ENCODE results near the gene SLC17A7. TPM values are rescaled to one million over a fixed set of nuclear protein-coding genes. Genes with fewer than 3 reads are reported as not detected.

SLC17A7 gene
- total and polyA plus RNA-seq, 2 of the 13 experiments (the other 11 are each of a cell fraction or from before 2014, with no cell fraction given): 0.32 TPM; not detected in 1

- peak; percentile 65 for TF ChIP-seq GATA4 (IDR thresholded peaks at IDR 0.05; ENCODE audit: borderline replicate concordance, low read depth)
- TF ChIP-seq ZNF335 (CRISPR knock-in tag; IDR thresholded peaks at IDR 0.05): peak; percentile 63; the same call in 1 of the 2 replicates
- TF ChIP-seq MXI1 (IDR thresholded peaks at IDR 0.05; ENCODE audit: borderline replicate concordance, low read depth, low read length): peak; percentile 58; the same call in 1 of the 3 replicates
- TF ChIP-seq ATF4 (CRISPR knock-in tag; IDR thresholded peaks at IDR 0.05): peak in 1 of 2 experiments; percentile 92; a peak in 2 of 4 replicates
- TF ChIP-seq DMAP1 (CRISPR knock-in tag; IDR thresholded peaks at IDR 0.05): peak; percentile 97
- TF ChIP-seq ZFP90 (CRISPR knock-in tag; IDR thresholded peaks at IDR 0.05; ENCODE audit: borderline replicate concordance): peak; percentile 71; the same call in 1 of the 2 replicates
- TF ChIP-seq ZNF142 (CRISPR knock-in tag; IDR thresholded peaks at IDR 0.05): 0 out of 2 replicates have a peak, but pooled peaks have one; percentile 61
- TF ChIP-seq ZNF33B (CRISPR knock-in tag; IDR thresholded peaks at IDR 0.05): 0 out of 2 replicates have a peak, but pooled peaks have one; percentile 64
- TF ChIP-seq ZNF710 (CRISPR knock-in tag; IDR thresholded peaks at IDR 0.05; ENCODE audit: borderline replicate concordance): peak; percentile 64; the same call in 1 of the 2 replicates
- peak; percentile 85; the same call in 1 of the 2 replicates for TF ChIP-seq ZNF572 (CRISPR knock-in tag; IDR thresholded peaks at IDR 0.05)
- peak; percentile 63; the same call in 1 of the 2 replicates for TF ChIP-seq KDM4B (CRISPR knock-in tag; IDR thresholded peaks at IDR 0.05)
- peak; percentile 60; the same call in 1 of the 2 replicates for TF ChIP-seq HHEX (CRISPR knock-in tag; IDR thresholded peaks at IDR 0.05)
- peak; percentile 85; the same call in 1 of the 2 replicates for TF ChIP-seq TSC22D2 (CRISPR knock-in tag; IDR thresholded peaks at IDR 0.05; ENCODE audit: borderline replicate concordance)
- no peak for TF ChIP-seq PRDM4 (CRISPR knock-in tag; IDR thresholded peaks at IDR 0.05; ENCODE audit: borderline replicate concordance)
- 0 out of 2 replicates have a peak, but pooled peaks have one; percentile 30 for TF ChIP-seq ZSCAN12 (CRISPR knock-in tag; IDR thresholded peaks at IDR 0.05)
- TF ChIP-seq SMAD1 (CRISPR knock-in tag; IDR thresholded peaks at IDR 0.05; ENCODE audit: borderline replicate concordance, low read depth): no peak
- TF ChIP-seq IRF2 (CRISPR knock-in tag; IDR thresholded peaks at IDR 0.05): peak; percentile 92
These were observed 46.1 kb upstream of the SLC17A7 start, which contains the start of gene RPL13A (continued) for GRCh38 chr19:49487277-49488045.
